GM12801 (cell line): ENCODE measurements around the gene CCDC88C.

Source experiments
- CTCF ChIP-seq: IDR thresholded peaks from one replicate; pipeline ENCODE4 v1.5.1; 2011; ENCODE audit warnings: control low read depth; ENCODE audit not compliant: insufficient read length; ENCODE audit errors: extremely low read depth

The CCDC88C gene

GRCh38 chr14:91405724-91406435 is 11.7 kb downstream of the CCDC88C start:
- TF ChIP-seq CTCF, result no peak

- TF ChIP-seq CTCF, result no peak
Measured at GRCh38 chr14:91405241-91405721, 12.3 kb downstream of the CCDC88C start.

GRCh38 chr14:91402771-91403600 is 14.6 kb downstream of the CCDC88C start:
- no peak for TF ChIP-seq CTCF

- no peak for TF ChIP-seq CTCF
Measured at GRCh38 chr14:91402348-91402747, 15.3 kb downstream of the CCDC88C start.

- TF ChIP-seq CTCF, result no peak
Measured at GRCh38 chr14:91401751-91402150, 15.9 kb downstream of the CCDC88C start.

GRCh38 chr14:91400696-91401095 is 16.9 kb downstream of the CCDC88C start:
- no peak for TF ChIP-seq CTCF

GRCh38 chr14:91399868-91400640 is 17.6 kb downstream of the CCDC88C start:
- TF ChIP-seq CTCF, result no peak
